GM12878 (cell line): ENCODE measurements around the gene LIM2. TPM values are rescaled to one million over a fixed set of nuclear protein-coding genes. Genes with fewer than 3 reads are reported as not detected.
A peak's percentile ranks its signal among the peaks of the same experiment; 100 is the strongest.

ENCODE experiments used
- CREB1 ChIP-seq: IDR thresholded peaks from 2 replicates; pipeline ENCODE4 v1.6.1; 2012; ENCODE audit warnings: low read depth, mild to moderate bottlenecking, inconsistent platforms
- E4F1 ChIP-seq: fragments of 450-650 bp; IDR thresholded peaks from 2 replicates; pipeline ENCODE4 v1.6.1; 2018; ENCODE audit warnings: borderline replicate concordance, mild to moderate bottlenecking; ENCODE audit not compliant: partially characterized antibody
- FOS ChIP-seq: IDR thresholded peaks from 3 replicates; pipeline ENCODE4 v1.6.1; 2011; ENCODE audit warnings: borderline replicate concordance; ENCODE audit not compliant: insufficient read length; ENCODE audit errors: extremely low read depth
- FOXK2 ChIP-seq: fragments of 450-650 bp; IDR thresholded peaks from 2 replicates; pipeline ENCODE4 v1.6.1; 2017; ENCODE audit warnings: mild to moderate bottlenecking, moderate library complexity
- JUND ChIP-seq: IDR thresholded peaks from 2 replicates; pipeline ENCODE4 v1.6.1; 2012; ENCODE audit warnings: low read depth, mild to moderate bottlenecking, low read length, improper control_type of control experiment, moderate library complexity
- MAX ChIP-seq: IDR thresholded peaks from 2 replicates; pipeline ENCODE4 v1.6.1; 2012; ENCODE audit warnings: low read depth, low read length, improper control_type of control experiment
- NR2F1 ChIP-seq: fragments of 450-650 bp; conservative IDR thresholded peaks from 2 replicates; pipeline ENCODE4 v1.6.1; 2017; ENCODE audit warnings: mild to moderate bottlenecking
- POLR2AphosphoS5 ChIP-seq: IDR thresholded peaks from 2 replicates; pipeline ENCODE4 v1.6.1; 2011; ENCODE audit warnings: mild to moderate bottlenecking, low read length, inconsistent platforms
- PRDM15 ChIP-seq: fragments of 450-650 bp; formaldehyde crosslinking; IDR thresholded peaks from 2 replicates; pipeline ENCODE4 v1.4.0; 2020; ENCODE audit warnings: mild to moderate bottlenecking, moderate library complexity
- USF1 ChIP-seq: IDR thresholded peaks from 2 replicates; pipeline ENCODE4 v1.6.1; 2011; ENCODE audit warnings: borderline replicate concordance, low read depth, mild to moderate bottlenecking, moderate library complexity, mixed read lengths, low read length; ENCODE audit not compliant: insufficient read depth; ENCODE audit errors: extremely low read length
- YBX1 ChIP-seq: fragments of 450-650 bp; IDR thresholded peaks from 2 replicates; pipeline ENCODE4 v1.6.1; 2016; ENCODE audit warnings: antibody characterized with exemption
- ZBTB4 ChIP-seq: fragments of 450-650 bp; formaldehyde crosslinking; IDR thresholded peaks from 2 replicates; pipeline ENCODE4 v1.4.0; 2022; ENCODE audit warnings: mild to moderate bottlenecking, moderate library complexity
- ZNF687 ChIP-seq: fragments of 450-650 bp; IDR thresholded peaks from 2 replicates; pipeline ENCODE4 v1.6.1; 2017; ENCODE audit warnings: mild to moderate bottlenecking, moderate library complexity
- polyA plus RNA-seq, 11 experiments: library from polyadenylated mRNA; depleted of rRNA in 4 of 11; unstranded in 6 of 11; stranded (reverse) in 5 of 11; fragments of >200 nt; fragmentation: Nextera tagmentation in 4 of 11; fragmentation: Illumina TruSeq in 1 of 11; extraction: Ambion mirVana in 4 of 11; extraction: Trizol in 1 of 11; gene quantifications; 1 replicate in 1 of 11; 2 replicates in 10 of 11; pipeline versions ENCODE4 v1.2.1 to v1.2.3, GENCODE V29; 2011 to 2016; ENCODE audit warnings: inconsistent platforms in 2 of 11, missing spikeins in 2 of 11, low read depth in 1 of 11
- total RNA-seq, 4 experiments: library from RNA; depleted of rRNA in 3 of 4; stranded (reverse); fragments of >200 nt in 3 of 4; fragmentation: Illumina TruSeq in 1 of 4; extraction: Trizol in 1 of 4; gene quantifications; 2 replicates each; pipeline versions ENCODE4 v1.2.1 to v1.2.3, GENCODE V29; 2013 to 2021

The LIM2 gene
- total and polyA plus RNA-seq, 10 of the 15 experiments (the other 5 are each of a cell fraction or from before 2014, with no cell fraction given) = not detected

GRCh38 chr19:51372649-51373504 is 14.9 kb downstream of the LIM2 start, which contains the start of gene NKG7 (continued):
- TF ChIP-seq PRDM15 (CRISPR knock-in tag) (no peak), NR2F1 (no peak), E4F1 (no peak), JUND (no peak), FOS (no peak), ZNF687 (no peak), USF1 (no peak), ZBTB4 (no peak), YBX1 (no peak), MAX (0 out of 2 replicates have a peak, but pooled peaks have one; percentile 18), POLR2AphosphoS5 (peak; percentile 32; the same call in 1 of the 2 replicates), FOXK2 (no peak), CREB1 (peak; percentile 41; the same call in 1 of the 2 replicates)
